MM.1S (cell line): ENCODE data around the gene ARHGAP1.

Experiments used
- DNase-seq: peaks from one replicate; pipeline ENCODE4 v3.0.0-alpha.2; 2015
- H2AFZ ChIP-seq: fragments of 300-600 bp; sonication (generic); 2 replicates; pipeline ENCODE4 v1.6.0; 2016; ENCODE audit warnings: antibody characterized with exemption, low read length
- H3F3A ChIP-seq: fragments of 300-600 bp; sonication (generic); 2 replicates; pipeline ENCODE4 v1.6.1; 2016; ENCODE audit warnings: mild to moderate bottlenecking, antibody characterized with exemption, low read length, moderate library complexity, mixed read lengths; ENCODE audit not compliant: insufficient read depth
- H3K27ac ChIP-seq: fragments of 300-600 bp; sonication (generic); 2 replicates; pipeline ENCODE4 v1.5.1; 2016; ENCODE audit warnings: mild to moderate bottlenecking, low read length
- H3K27me3 ChIP-seq: fragments of 300-600 bp; sonication (generic); replicated peaks from 2 replicates; pipeline ENCODE4 v1.6.0; 2016; ENCODE audit warnings: low read length; ENCODE audit not compliant: insufficient read depth
- H3K36me3 ChIP-seq: fragments of 300-600 bp; sonication (generic); replicated peaks from 2 replicates; pipeline ENCODE4 v1.6.1; 2016; ENCODE audit warnings: mild to moderate bottlenecking, low read length, mixed read lengths; ENCODE audit not compliant: insufficient read depth
- H3K4me1 ChIP-seq: fragments of 300-600 bp; sonication (generic); 2 replicates; pipeline ENCODE4 v1.6.1; 2016; ENCODE audit warnings: low read length, mixed read lengths
- H3K4me2 ChIP-seq: fragments of 300-600 bp; sonication (generic); 2 replicates; pipeline ENCODE4 v1.6.0; 2016; ENCODE audit warnings: low read depth, low read length
- H3K4me3 ChIP-seq: fragments of 300-600 bp; sonication (generic); 2 replicates; pipeline ENCODE4 v1.5.1; 2016; ENCODE audit warnings: low read length, mixed read lengths
- H3K79me2 ChIP-seq: fragments of 300-600 bp; sonication (generic); 2 replicates; pipeline ENCODE4 v1.6.1; 2016; ENCODE audit warnings: mixed run types, low read length, mixed read lengths
- H3K9ac ChIP-seq: fragments of 300-600 bp; sonication (generic); 2 replicates; pipeline ENCODE4 v1.6.1; 2016; ENCODE audit warnings: low read length, mixed read lengths
- H3K9me2 ChIP-seq: fragments of 300-600 bp; sonication (generic); replicated peaks from 2 replicates; pipeline ENCODE4 v1.6.1; 2016; ENCODE audit warnings: mild to moderate bottlenecking, low read length, mixed read lengths; ENCODE audit not compliant: insufficient read depth
- H3K9me3 ChIP-seq: fragments of 300-600 bp; sonication (generic); replicated peaks from 2 replicates; pipeline ENCODE4 v1.6.1; 2016; ENCODE audit warnings: mild to moderate bottlenecking, low read length, mixed read lengths; ENCODE audit not compliant: insufficient read depth
- H4K20me1 ChIP-seq: fragments of 300-600 bp; sonication (generic); 2 replicates; pipeline ENCODE4 v1.6.1; 2016; ENCODE audit warnings: mild to moderate bottlenecking, low read length, moderate library complexity, mixed read lengths; ENCODE audit not compliant: insufficient read depth
- CTCF ChIP-seq: fragments of 300-600 bp; sonication (generic); IDR thresholded peaks from 2 replicates; pipeline ENCODE4 v1.5.1; 2016; ENCODE audit warnings: antibody characterized with exemption, low read length, mixed read lengths
- EZH2 ChIP-seq: fragments of 300-600 bp; sonication (generic); optimal IDR thresholded peaks from 2 replicates; pipeline ENCODE3; 2017; ENCODE audit warnings: low read depth, mild to moderate bottlenecking, antibody characterized with exemption, low read length, mixed read lengths
- EZH2phosphoT487 ChIP-seq: fragments of 300-600 bp; sonication (generic); IDR thresholded peaks from 2 replicates; pipeline ENCODE4 v1.6.1; 2018; ENCODE audit warnings: antibody characterized with exemption, low read length

Gene ARHGAP1

GRCh38 chr11:46731545-46731944 lies 31.1 kb upstream of the ARHGAP1 start:
- H3K4me3 ChIP-seq, result no peak overlapping the region
- no peaks in the 10 kb centered on the region for H3K4me1 ChIP-seq
- H3K9me2 ChIP-seq, result no peaks in the 10 kb centered on the region
- no peaks in the 10 kb centered on the region for H4K20me1 ChIP-seq
- no peaks in the 10 kb centered on the region for H3F3A ChIP-seq
- TF ChIP-seq EZH2phosphoT487 (no peak), EZH2 (no peak), CTCF (no peak)
- H3K36me3 ChIP-seq, result no peaks in the 10 kb centered on the region
- no peaks in the 10 kb centered on the region for H3K79me2 ChIP-seq
- H3K4me2 ChIP-seq, result no peak overlapping the region
- H3K27ac ChIP-seq, result no peak overlapping the region
- no peaks in the 10 kb centered on the region for H3K9me3 ChIP-seq
- DNase-seq, result no peak
- no peak overlapping the region for H2AFZ ChIP-seq
- no peaks in the 10 kb centered on the region for H3K27me3 ChIP-seq
- H3K9ac ChIP-seq, result no peak overlapping the region

GRCh38 chr11:46729110-46730027 lies 28.9 kb upstream of the ARHGAP1 start:
- TF ChIP-seq CTCF, result no peak
- TF ChIP-seq EZH2, result no peak
- Histone ChIP-seq H2AFZ (no peak overlapping the region), H3K9me3 (no peaks in the 10 kb centered on the region), H3K27ac (no peak overlapping the region), H3K79me2 (no peaks in the 10 kb centered on the region), H3K36me3 (no peaks in the 10 kb centered on the region), H3K27me3 (no peaks in the 10 kb centered on the region), H3K9ac (no peak overlapping the region), H3F3A (no peaks in the 10 kb centered on the region), H3K4me3 (no peak overlapping the region), H3K9me2 (no peaks in the 10 kb centered on the region), H3K4me1 (no peaks in the 10 kb centered on the region), H4K20me1 (no peaks in the 10 kb centered on the region), H3K4me2 (no peak overlapping the region)
- DNase-seq, result no peak

- no peak for TF ChIP-seq EZH2
- no peak for TF ChIP-seq CTCF
- no peak for TF ChIP-seq EZH2phosphoT487
- H3K27ac ChIP-seq, result no peak overlapping the region
- H3K4me2 ChIP-seq, result no peak overlapping the region
- DNase-seq, result no peak
- no peaks in the 10 kb centered on the region for H3F3A ChIP-seq
- H3K9ac ChIP-seq, result no peak overlapping the region
- no peaks in the 10 kb centered on the region for H4K20me1 ChIP-seq
- no peaks in the 10 kb centered on the region for H3K4me1 ChIP-seq
- H3K36me3 ChIP-seq, result no peaks in the 10 kb centered on the region
- no peak overlapping the region for H3K4me3 ChIP-seq
- no peaks in the 10 kb centered on the region for H3K9me2 ChIP-seq
- H2AFZ ChIP-seq, result no peak overlapping the region
- no peaks in the 10 kb centered on the region for H3K27me3 ChIP-seq
- no peaks in the 10 kb centered on the region for H3K79me2 ChIP-seq
- no peaks in the 10 kb centered on the region for H3K9me3 ChIP-seq
Measured at GRCh38 chr11:46728659-46729040, 28.2 kb upstream of the ARHGAP1 start.
